Measurements from ENCODE around the gene MALRD1. TPM values are rescaled to one million over a fixed set of nuclear protein-coding genes. Genes with fewer than 3 reads are reported as not detected.

MALRD1 gene
- total and polyA plus RNA-seq, 2 experiments from 2014 or later = 17.8 to 52.6 TPM

DNA sequence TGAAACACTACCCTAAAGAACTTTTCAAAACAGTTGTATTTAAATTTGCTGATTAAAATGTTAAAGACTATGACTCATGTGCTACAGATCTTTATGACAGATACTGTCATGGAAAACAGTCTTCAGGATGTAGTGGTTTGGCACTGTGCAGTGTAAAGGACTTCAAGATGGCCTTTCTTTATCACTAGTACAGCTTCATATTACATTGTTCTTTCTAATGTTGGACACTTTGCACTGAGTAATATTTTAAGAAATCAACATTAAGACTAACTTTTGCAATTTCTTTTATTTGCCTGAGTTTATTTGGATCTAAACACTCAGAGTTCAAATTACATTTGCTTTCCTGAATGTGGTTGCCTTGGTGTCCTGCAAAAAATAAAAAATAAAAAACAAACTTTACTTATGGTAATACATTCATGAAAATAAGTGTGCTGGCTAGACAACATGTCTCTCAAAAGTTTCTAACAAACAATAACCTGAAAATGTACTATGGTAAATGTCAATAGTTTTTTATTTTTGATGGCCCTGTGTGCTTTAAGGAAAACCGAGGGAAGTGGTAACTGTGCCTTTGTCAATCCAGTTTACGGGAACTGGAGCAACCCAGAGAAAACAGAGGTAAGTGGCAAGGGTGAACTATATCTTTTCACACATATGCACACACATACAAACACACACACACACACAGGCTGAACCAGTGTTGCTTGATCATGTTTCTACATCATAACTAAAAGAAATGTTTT is 681.7 kb downstream of the MALRD1 start:
- 68% methylated on average over 2 of the region's 2 CpGs for WGBS (ENCODE audit: low lambda C conversion rate, missing lambda C conversion rate)
- TF ChIP-seq EZH2phosphoT487 (IDR thresholded peaks at IDR 0.05; ENCODE audit: low read depth, severe bottlenecking, unreplicated experiment) (no peak), EZH2 (IDR thresholded peaks at IDR 0.05; ENCODE audit: borderline replicate concordance) (no peak)
- TF ChIP-seq, protein P1, sequence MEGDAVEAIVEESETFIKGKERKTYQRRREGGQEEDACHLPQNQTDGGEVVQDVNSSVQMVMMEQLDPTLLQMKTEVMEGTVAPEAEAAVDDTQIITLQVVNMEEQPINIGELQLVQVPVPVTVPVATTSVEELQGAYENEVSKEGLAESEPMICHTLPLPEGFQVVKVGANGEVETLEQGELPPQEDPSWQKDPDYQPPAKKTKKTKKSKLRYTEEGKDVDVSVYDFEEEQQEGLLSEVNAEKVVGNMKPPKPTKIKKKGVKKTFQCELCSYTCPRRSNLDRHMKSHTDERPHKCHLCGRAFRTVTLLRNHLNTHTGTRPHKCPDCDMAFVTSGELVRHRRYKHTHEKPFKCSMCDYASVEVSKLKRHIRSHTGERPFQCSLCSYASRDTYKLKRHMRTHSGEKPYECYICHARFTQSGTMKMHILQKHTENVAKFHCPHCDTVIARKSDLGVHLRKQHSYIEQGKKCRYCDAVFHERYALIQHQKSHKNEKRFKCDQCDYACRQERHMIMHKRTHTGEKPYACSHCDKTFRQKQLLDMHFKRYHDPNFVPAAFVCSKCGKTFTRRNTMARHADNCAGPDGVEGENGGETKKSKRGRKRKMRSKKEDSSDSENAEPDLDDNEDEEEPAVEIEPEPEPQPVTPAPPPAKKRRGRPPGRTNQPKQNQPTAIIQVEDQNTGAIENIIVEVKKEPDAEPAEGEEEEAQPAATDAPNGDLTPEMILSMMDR (IDR thresholded peaks at IDR 0.05; ENCODE audit: poor library complexity) = no peak
- no peaks in the 10 kb centered on the region for H3K9me3 ChIP-seq (ENCODE audit: low read depth)
- H3K27ac ChIP-seq = no peak overlapping the region
- H2AFZ ChIP-seq = no peak overlapping the region
- H3K9me2 ChIP-seq (replicated peaks; ENCODE audit: insufficient read depth) = no peaks in the 10 kb centered on the region
- no peaks in the 10 kb centered on the region for H3K79me2 ChIP-seq
- no peak overlapping the region for H3K4me3 ChIP-seq
- H3K27me3 ChIP-seq = no peaks in the 10 kb centered on the region
- no peaks in the 10 kb centered on the region for H3K36me3 ChIP-seq (replicated peaks; ENCODE audit: insufficient read depth, low read depth)
- H3K4me2 ChIP-seq = no peak overlapping the region
- no peaks in the 10 kb centered on the region for H3K4me1 ChIP-seq (ENCODE audit: insufficient read depth)
- no peaks in the 10 kb centered on the region for H4K20me1 ChIP-seq (ENCODE audit: insufficient read depth, poor library complexity, severe bottlenecking)
- no peak for DNase-seq (ENCODE audit: low spot score)

DNA sequence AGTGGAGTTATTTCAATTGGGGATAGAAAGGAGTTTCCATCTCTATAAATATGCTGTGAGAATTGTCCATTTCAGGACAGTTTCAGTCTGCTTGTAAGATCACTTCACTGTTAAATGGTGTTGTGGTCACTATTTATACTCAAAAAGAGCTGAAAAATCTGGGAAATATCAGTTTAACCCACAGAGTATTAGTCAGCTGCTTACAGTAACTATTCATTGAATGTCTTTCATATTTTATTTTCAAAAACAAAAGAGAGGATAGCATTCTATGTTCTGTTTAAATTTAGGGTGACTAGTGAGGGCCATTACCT is 682.3 kb downstream of the MALRD1 start:
- H3K79me2 ChIP-seq = no peaks in the 10 kb centered on the region
- no peaks in the 10 kb centered on the region for H3K27me3 ChIP-seq
- H3K4me1 ChIP-seq (ENCODE audit: insufficient read depth) = no peaks in the 10 kb centered on the region
- H3K4me3 ChIP-seq = no peak overlapping the region
- H3K36me3 ChIP-seq (replicated peaks; ENCODE audit: insufficient read depth, low read depth) = no peaks in the 10 kb centered on the region
- no peak overlapping the region for H2AFZ ChIP-seq
- H3K9me3 ChIP-seq (ENCODE audit: low read depth) = no peaks in the 10 kb centered on the region
- TF ChIP-seq, protein P1 (IDR thresholded peaks at IDR 0.05; ENCODE audit: poor library complexity) = no peak
- TF ChIP-seq EZH2phosphoT487 (IDR thresholded peaks at IDR 0.05; ENCODE audit: low read depth, severe bottlenecking, unreplicated experiment) = no peak
- no peak for TF ChIP-seq EZH2 (IDR thresholded peaks at IDR 0.05; ENCODE audit: borderline replicate concordance)
- no peaks in the 10 kb centered on the region for H3K9me2 ChIP-seq (replicated peaks; ENCODE audit: insufficient read depth)
- no peak for DNase-seq (ENCODE audit: low spot score)
- no peak overlapping the region for H3K27ac ChIP-seq
- H4K20me1 ChIP-seq (ENCODE audit: insufficient read depth, poor library complexity, severe bottlenecking) = no peaks in the 10 kb centered on the region
- no peak overlapping the region for H3K4me2 ChIP-seq

DNA sequence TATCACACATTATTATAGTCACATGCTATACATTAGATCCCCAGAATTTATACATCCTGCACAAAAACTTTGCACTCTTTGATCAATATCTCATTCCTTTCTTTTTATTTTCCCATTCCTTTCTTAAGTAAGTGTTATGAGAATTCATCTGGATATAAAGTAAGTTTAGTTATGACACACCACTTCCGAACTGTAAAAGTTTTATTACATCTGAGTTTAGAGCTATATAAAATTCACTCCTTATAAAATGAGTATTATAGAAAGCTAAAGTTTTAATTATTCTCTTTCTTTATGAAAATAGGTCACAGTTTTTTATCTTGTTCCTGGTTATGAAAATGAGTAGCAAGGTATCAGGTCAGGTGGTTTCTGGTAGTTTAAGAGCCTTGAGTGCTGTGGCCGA is 683.0 kb downstream of the MALRD1 start:
- no peaks in the 10 kb centered on the region for H3K9me3 ChIP-seq (ENCODE audit: low read depth)
- no peak overlapping the region for H3K27ac ChIP-seq
- H2AFZ ChIP-seq = no peak overlapping the region
- no peaks in the 10 kb centered on the region for H4K20me1 ChIP-seq (ENCODE audit: insufficient read depth, poor library complexity, severe bottlenecking)
- TF ChIP-seq EZH2phosphoT487 (IDR thresholded peaks at IDR 0.05; ENCODE audit: low read depth, severe bottlenecking, unreplicated experiment) = no peak
- TF ChIP-seq, protein P1 (IDR thresholded peaks at IDR 0.05; ENCODE audit: poor library complexity) = no peak
- TF ChIP-seq EZH2 (IDR thresholded peaks at IDR 0.05; ENCODE audit: borderline replicate concordance) = no peak
- WGBS (ENCODE audit: low lambda C conversion rate, missing lambda C conversion rate) = 89% methylated on average over 2 of the region's 2 CpGs
- H3K36me3 ChIP-seq (replicated peaks; ENCODE audit: insufficient read depth, low read depth) = no peaks in the 10 kb centered on the region
- no peak overlapping the region for H3K4me3 ChIP-seq
- no peaks in the 10 kb centered on the region for H3K9me2 ChIP-seq (replicated peaks; ENCODE audit: insufficient read depth)
- H3K4me1 ChIP-seq (ENCODE audit: insufficient read depth) = no peaks in the 10 kb centered on the region
- DNase-seq (ENCODE audit: low spot score) = no peak
- no peak overlapping the region for H3K4me2 ChIP-seq
- H3K27me3 ChIP-seq = no peaks in the 10 kb centered on the region
- H3K79me2 ChIP-seq = no peaks in the 10 kb centered on the region
